Measurements from ENCODE around the gene PIN1. TPM values are rescaled to one million over a fixed set of nuclear protein-coding genes. Genes with fewer than 3 reads are reported as not detected.

Gene PIN1
- total RNA-seq, 2 experiments from 2014 or later: 79.9 to 81.4 TPM

- Mint-ChIP-seq H3K27me3 (no peaks in the 10 kb centered on the region), H3K4me3 (no peak overlapping the region), H3K9me3 (no peaks in the 10 kb centered on the region), H3K4me1 (ENCODE audit: low read depth) (peaks cover 46% of the 10 kb centered on the region), H3K27ac (no peak overlapping the region), H3K36me3 (ENCODE audit: low read depth) (no peaks in the 10 kb centered on the region)
- TF ChIP-seq CTCF (IDR thresholded peaks at IDR 0.05): no peak
- DNase-seq: peak; percentile 59
- ATAC-seq: peak; percentile 51
- intact Hi-C loops (cut with micrococcal nuclease): no loop called here
- CTCF ChIA-PET: no interaction called here
- POLR2A ChIA-PET: no interaction called here
These were observed 30.8 kb downstream of the PIN1 start for GRCh38 chr19:9865732-9866501.

DNA sequence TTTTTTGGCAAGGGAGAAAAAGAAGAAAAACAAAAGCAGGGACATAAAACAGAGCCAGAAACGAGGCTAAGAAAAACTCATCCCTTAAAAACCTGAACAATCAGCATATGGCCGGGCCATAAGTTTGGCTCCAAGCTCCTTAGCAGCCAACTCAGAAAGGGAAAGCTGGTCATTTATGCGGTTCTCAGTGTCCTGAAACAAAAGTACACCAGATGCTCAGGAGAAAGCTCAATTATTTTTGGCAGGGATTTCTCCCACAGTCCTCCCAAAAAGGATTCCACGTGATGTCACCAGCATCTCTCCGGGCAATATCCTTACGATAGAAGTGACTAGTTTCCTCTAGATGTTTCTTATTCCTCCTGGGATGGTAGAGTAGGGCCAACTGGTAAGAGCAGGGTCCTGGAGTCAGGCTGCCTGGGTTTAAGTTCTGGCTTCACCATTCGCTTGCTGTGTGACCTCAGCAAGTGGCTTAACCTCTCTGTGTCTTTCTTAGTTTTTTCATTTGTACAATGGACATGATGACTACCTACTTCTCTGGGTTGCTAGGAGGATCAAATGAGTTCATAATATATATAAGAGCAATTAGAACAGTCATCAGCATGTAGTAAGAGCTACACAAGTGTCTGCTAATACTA is 34.0 kb downstream of the PIN1 start:
- Mint-ChIP-seq H3K4me1 (ENCODE audit: low read depth) (peaks cover 18% of the 10 kb centered on the region), H3K27me3 (no peaks in the 10 kb centered on the region), H3K27ac (no peak overlapping the region), H3K36me3 (ENCODE audit: low read depth) (no peaks in the 10 kb centered on the region), H3K4me3 (no peak overlapping the region), H3K9me3 (no peaks in the 10 kb centered on the region)
- DNase-seq: no peak
- ChIA-PET CTCF (interaction anchor here (1.0 kb wide), 1 partner anchor 9 kb away, joined by 3 read pairs; no protein-coding TSS in a partner anchor), POLR2A (interaction anchor here (0.6 to 1.6 kb wide), 2 partner anchors 9 to 160 kb away, joined by 3 to 5 read pairs; no protein-coding TSS in a partner anchor)
- no peak for TF ChIP-seq CTCF (IDR thresholded peaks at IDR 0.05)
- ATAC-seq: no peak
- intact Hi-C loops (cut with micrococcal nuclease): no loop called here

- no peaks in the 10 kb centered on the region for H3K27me3 Mint-ChIP-seq
- H3K4me3 Mint-ChIP-seq: no peak overlapping the region
- DNase-seq (no peak), ATAC-seq (no peak)
- no peak for TF ChIP-seq CTCF (IDR thresholded peaks at IDR 0.05)
- POLR2A ChIA-PET: no interaction called here
- H3K4me1 Mint-ChIP-seq (ENCODE audit: low read depth): peaks cover 2% of the 10 kb centered on the region
- intact Hi-C loops (cut with micrococcal nuclease): no loop called here
- no peaks in the 10 kb centered on the region for H3K36me3 Mint-ChIP-seq (ENCODE audit: low read depth)
- no peaks in the 10 kb centered on the region for H3K9me3 Mint-ChIP-seq
- CTCF ChIA-PET: no interaction called here
- H3K27ac Mint-ChIP-seq: no peak overlapping the region
These were observed 36.7 kb downstream of the PIN1 start for GRCh38 chr19:9871626-9872338.

GRCh38 chr19:9872618-9873242 is 37.6 kb downstream of the PIN1 start:
- intact Hi-C loops (cut with micrococcal nuclease): no loop called here
- H3K9me3 Mint-ChIP-seq: no peaks in the 10 kb centered on the region
- H3K27ac Mint-ChIP-seq: no peak overlapping the region
- POLR2A ChIA-PET: no interaction called here
- no peaks in the 10 kb centered on the region for H3K4me1 Mint-ChIP-seq (ENCODE audit: low read depth)
- ATAC-seq (no peak), DNase-seq (no peak)
- no peaks in the 10 kb centered on the region for H3K36me3 Mint-ChIP-seq (ENCODE audit: low read depth)
- no peak overlapping the region for H3K4me3 Mint-ChIP-seq
- no peak for TF ChIP-seq CTCF (IDR thresholded peaks at IDR 0.05)
- H3K27me3 Mint-ChIP-seq: no peaks in the 10 kb centered on the region
- CTCF ChIA-PET: no interaction called here
